ENCODE measurements around the gene RPRD1B.

DNA sequence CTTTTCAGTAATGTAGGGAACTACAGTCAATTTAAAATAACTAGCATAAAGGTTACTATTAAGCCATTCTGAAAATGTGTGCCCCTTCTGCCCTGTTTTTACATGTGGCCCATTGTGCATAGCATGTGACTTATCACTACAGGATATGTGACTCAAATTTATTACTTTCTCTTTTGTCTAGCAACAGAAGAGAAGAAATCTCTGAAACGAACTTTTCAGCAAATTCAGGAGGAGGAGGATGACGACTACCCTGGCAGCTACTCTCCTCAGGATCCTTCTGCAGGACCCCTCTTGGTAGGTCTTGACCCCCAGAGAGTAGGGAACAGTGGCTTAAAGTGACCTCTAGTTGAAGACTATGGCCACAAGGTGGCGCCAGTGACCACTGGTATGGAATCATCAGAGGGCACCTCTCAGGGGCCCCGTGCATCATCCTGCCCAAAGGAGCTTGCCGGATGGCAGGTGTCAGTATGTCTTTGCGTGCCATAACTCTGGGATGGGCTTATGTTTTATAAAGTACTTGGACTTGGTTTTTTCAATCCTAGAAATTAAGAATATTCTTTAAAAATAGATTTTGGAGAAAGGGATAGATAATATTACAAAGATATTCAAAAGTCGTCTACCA lies 23.9 kb downstream of the RPRD1B start:
- TF ChIP-seq JUNB (IDR thresholded peaks at IDR 0.05; ENCODE audit: unreplicated experiment) (no peak), POLR2AphosphoS5 (IDR thresholded peaks at IDR 0.05; ENCODE audit: low read depth) (no peak), EZH2phosphoT487 (IDR thresholded peaks at IDR 0.05; ENCODE audit: unreplicated experiment) (no peak), NANOG (IDR thresholded peaks at IDR 0.05; ENCODE audit: borderline replicate concordance) (no peak), EZH2 (IDR thresholded peaks at IDR 0.05; ENCODE audit: low read depth, unreplicated experiment) (no peak), CREB1 (CRISPR knock-in tag; IDR thresholded peaks at IDR 0.05; ENCODE audit: low read depth) (no peak), ZNF114 (CRISPR knock-in tag; IDR thresholded peaks at IDR 0.05) (no peak), STAT1 (IDR thresholded peaks at IDR 0.05; ENCODE audit: unreplicated experiment) (no peak), ZNF331 (CRISPR knock-in tag; IDR thresholded peaks at IDR 0.05; ENCODE audit: low read depth) (no peak)
- TF ChIP-seq, protein P1, sequence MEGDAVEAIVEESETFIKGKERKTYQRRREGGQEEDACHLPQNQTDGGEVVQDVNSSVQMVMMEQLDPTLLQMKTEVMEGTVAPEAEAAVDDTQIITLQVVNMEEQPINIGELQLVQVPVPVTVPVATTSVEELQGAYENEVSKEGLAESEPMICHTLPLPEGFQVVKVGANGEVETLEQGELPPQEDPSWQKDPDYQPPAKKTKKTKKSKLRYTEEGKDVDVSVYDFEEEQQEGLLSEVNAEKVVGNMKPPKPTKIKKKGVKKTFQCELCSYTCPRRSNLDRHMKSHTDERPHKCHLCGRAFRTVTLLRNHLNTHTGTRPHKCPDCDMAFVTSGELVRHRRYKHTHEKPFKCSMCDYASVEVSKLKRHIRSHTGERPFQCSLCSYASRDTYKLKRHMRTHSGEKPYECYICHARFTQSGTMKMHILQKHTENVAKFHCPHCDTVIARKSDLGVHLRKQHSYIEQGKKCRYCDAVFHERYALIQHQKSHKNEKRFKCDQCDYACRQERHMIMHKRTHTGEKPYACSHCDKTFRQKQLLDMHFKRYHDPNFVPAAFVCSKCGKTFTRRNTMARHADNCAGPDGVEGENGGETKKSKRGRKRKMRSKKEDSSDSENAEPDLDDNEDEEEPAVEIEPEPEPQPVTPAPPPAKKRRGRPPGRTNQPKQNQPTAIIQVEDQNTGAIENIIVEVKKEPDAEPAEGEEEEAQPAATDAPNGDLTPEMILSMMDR (conservative IDR thresholded peaks at IDR 0.05; ENCODE audit: low read depth in 2 of 2) = peak; percentile 89 to 92
- TF ChIP-seq, protein P2, sequence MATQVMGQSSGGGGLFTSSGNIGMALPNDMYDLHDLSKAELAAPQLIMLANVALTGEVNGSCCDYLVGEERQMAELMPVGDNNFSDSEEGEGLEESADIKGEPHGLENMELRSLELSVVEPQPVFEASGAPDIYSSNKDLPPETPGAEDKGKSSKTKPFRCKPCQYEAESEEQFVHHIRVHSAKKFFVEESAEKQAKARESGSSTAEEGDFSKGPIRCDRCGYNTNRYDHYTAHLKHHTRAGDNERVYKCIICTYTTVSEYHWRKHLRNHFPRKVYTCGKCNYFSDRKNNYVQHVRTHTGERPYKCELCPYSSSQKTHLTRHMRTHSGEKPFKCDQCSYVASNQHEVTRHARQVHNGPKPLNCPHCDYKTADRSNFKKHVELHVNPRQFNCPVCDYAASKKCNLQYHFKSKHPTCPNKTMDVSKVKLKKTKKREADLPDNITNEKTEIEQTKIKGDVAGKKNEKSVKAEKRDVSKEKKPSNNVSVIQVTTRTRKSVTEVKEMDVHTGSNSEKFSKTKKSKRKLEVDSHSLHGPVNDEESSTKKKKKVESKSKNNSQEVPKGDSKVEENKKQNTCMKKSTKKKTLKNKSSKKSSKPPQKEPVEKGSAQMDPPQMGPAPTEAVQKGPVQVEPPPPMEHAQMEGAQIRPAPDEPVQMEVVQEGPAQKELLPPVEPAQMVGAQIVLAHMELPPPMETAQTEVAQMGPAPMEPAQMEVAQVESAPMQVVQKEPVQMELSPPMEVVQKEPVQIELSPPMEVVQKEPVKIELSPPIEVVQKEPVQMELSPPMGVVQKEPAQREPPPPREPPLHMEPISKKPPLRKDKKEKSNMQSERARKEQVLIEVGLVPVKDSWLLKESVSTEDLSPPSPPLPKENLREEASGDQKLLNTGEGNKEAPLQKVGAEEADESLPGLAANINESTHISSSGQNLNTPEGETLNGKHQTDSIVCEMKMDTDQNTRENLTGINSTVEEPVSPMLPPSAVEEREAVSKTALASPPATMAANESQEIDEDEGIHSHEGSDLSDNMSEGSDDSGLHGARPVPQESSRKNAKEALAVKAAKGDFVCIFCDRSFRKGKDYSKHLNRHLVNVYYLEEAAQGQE (IDR thresholded peaks at IDR 0.05; ENCODE audit: unreplicated experiment) = no peak
- TF ChIP-seq, protein P3, sequence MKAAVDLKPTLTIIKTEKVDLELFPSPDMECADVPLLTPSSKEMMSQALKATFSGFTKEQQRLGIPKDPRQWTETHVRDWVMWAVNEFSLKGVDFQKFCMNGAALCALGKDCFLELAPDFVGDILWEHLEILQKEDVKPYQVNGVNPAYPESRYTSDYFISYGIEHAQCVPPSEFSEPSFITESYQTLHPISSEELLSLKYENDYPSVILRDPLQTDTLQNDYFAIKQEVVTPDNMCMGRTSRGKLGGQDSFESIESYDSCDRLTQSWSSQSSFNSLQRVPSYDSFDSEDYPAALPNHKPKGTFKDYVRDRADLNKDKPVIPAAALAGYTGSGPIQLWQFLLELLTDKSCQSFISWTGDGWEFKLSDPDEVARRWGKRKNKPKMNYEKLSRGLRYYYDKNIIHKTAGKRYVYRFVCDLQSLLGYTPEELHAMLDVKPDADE (IDR thresholded peaks at IDR 0.05) = no peak
